NK-92 (cell line): ENCODE results near the gene TAT.

Source experiments
- DNase-seq: peaks from one replicate; lab custom pipeline; 2025; ENCODE audit not compliant: unreplicated experiment; lab: John Stamatoyannopoulos, UW

The TAT gene

GRCh38 chr16:71547168-71547567 lies 29.7 kb downstream of the TAT start:
- DNase-seq, result no peak

DNA sequence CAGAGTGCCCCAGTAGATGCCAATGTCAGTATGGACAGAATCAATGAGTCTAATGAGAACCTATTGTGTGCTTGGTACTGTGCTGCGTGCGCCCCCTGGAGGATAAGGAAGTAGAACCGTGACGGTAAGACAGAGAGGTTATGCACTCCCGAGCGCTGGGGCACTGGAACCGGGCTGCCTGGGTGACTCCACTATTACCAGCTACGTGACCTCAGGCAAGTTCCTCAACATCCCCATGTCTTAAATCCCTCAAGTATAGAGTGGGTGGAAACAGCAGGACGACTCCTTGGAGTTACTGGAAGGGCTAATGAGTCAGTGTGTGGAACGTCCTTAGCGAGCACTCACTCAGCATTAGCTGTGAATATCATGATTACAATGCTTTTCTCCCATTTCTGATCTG lies 34.5 kb downstream of the TAT start:
- DNase-seq, result no peak

DNA sequence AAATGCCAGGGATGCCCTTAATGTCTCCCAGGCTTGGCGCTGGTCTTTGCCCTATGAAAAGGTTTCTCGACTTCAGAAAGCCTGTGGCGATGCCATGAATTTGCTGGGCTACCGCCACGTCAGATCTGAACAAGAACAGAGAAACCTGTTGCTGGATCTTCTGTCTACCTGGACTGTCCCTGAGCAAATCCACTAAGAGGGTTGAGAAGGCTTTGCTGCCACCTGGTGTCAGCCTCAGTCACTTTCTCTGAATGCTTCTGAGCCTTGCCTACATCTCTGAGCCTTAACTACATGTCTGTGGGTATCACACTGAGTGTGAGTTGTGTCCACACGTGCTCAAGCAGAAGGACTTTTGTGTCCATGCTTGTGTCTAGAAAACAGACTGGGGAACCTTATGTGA lies 39.2 kb downstream of the TAT start:
- no peak for DNase-seq

DNA sequence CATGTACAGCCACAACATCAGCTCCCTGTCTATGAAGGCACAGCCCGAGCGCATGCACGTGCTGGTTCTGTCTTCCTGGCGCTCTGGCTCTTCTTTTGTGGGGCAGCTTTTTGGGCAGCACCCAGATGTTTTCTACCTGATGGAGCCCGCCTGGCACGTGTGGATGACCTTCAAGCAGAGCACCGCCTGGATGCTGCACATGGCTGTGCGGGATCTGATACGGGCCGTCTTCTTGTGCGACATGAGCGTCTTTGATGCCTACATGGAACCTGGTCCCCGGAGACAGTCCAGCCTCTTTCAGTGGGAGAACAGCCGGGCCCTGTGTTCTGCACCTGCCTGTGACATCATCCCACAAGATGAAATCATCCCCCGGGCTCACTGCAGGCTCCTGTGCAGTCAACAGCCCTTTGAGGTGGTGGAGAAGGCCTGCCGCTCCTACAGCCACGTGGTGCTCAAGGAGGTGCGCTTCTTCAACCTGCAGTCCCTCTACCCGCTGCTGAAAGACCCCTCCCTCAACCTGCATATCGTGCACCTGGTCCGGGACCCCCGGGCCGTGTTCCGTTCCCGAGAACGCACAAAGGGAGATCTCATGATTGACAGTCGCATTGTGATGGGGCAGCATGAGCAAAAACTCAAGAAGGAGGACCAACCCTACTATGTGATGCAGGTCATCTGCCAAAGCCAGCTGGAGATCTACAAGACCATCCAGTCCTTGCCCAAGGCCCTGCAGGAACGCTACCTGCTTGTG lies 40.0 kb downstream of the TAT start:
- no peak for DNase-seq

DNA sequence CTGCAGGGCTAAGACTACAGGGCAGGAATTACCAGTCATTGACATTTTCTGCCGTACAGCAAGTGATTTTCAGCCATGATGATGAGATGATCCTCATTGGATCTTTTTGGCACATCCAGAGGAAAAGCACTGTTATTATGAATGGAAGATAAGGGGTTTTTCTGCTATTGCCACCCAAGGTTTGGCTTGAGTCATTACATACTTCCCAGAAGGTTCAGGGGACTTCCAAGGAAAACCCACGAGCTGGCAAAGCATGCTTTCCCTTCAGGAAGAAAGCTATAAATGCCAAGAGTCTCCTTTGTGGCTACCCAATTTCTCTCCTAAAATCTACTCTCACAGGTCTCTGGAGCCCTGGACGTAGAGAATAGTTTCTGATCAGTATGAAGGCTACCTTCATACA lies 44.5 kb downstream of the TAT start:
- no peak for DNase-seq

GRCh38 chr16:71528863-71529262 lies 48.0 kb downstream of the TAT start:
- no peak for DNase-seq

DNA sequence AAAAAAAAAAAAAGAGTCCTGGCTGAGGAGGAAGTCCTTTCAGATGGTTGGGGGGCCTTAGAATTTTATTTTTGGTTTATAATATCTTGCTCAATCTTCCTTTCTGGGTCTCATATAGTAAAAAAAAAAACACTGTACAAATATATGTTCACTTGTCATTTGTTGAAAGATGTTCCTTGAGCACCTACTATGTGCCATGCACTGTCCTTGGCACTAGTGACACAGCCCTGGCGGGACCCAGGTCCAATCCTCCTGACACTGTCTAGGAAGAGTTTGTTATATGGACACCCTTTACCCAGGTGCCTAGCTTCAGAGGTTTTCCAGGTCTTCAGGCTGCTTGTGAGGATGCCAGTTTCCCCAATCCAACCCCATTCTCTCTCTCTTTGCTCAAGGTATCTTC lies 48.6 kb downstream of the TAT start:
- DNase-seq, result no peak

GRCh38 chr16:71526111-71526631 lies 50.7 kb downstream of the TAT start, which contains the start of gene CHST4:
TSS of gene CHST4 (plus strand) at chr16:71526426. CDS start at chr16:71536678, 10,252 bp downstream.
- no peak for DNase-seq

GRCh38 chr16:71524566-71525553 lies 52.0 kb downstream of the TAT start:
- DNase-seq, result no peak

DNA sequence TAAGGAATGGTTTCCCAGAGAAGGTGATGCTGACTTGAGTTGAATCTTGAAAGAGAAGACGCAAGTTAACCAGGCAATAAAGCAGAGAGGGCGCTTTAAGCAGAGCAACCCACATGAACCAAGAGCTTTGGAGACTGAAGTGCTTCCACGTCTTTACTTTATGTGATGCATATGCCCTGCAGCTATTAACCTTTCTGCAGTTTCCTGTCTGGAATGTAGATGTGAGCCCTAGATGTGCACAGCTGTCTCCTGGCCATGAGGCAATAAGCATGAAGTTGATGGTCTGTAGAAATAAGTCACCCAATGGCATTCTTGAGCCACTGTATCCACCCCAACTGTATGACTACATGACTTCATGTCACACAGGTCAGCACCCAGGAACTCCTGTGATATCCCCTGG lies 56.3 kb downstream of the TAT start:
- no peak for DNase-seq
